Prostate gland (tissue), 2 donors: ENCODE data around the gene UGT2B7.

Source experiments
- CTCF ChIP-seq, 4 experiments: fragments of 200-600 bp in 2 of 4; fragments of 450-650 bp in 2 of 4; sonication (generic) in 2 of 4; IDR thresholded peaks; 1 replicate in 3 of 4; 2 replicates in 1 of 4; pipeline ENCODE4 v1.5.1; 2016 to 2019; ENCODE audit warnings: antibody characterized with exemption in 4 of 4, mild to moderate bottlenecking in 2 of 4, moderate library complexity in 2 of 4
- POLR2A ChIP-seq: fragments of 450-650 bp; IDR thresholded peaks from one replicate; pipeline ENCODE4 v1.6.1; 2016; ENCODE audit warnings: antibody characterized with exemption, mild to moderate bottlenecking
- POLR2AphosphoS5 ChIP-seq: sonication (generic); formaldehyde crosslinking; IDR thresholded peaks from one replicate; pipeline ENCODE4 v1.6.1; 2017; ENCODE audit warnings: antibody characterized with exemption

GRCh38 chr4:69115851-69116213 is 19.6 kb downstream of the UGT2B7 start:
- TF ChIP-seq CTCF (IDR thresholded peaks at IDR 0.05) = no peak
- no peak for TF ChIP-seq POLR2A
- no peak for TF ChIP-seq POLR2AphosphoS5
